Transverse colon (tissue), 4 donors: ENCODE measurements around the gene CCDC34. TPM values are rescaled to one million over a fixed set of nuclear protein-coding genes. Genes with fewer than 3 reads are reported as not detected.

Experiments
- DNase-seq: peaks from one replicate; pipeline ENCODE4 v3.0.0-alpha.2; 2019
- H3K27ac ChIP-seq, 4 donors: fragments of 200-600 bp; sonication (generic); 2 replicates each; pipeline ENCODE4 v1.5.1; 2016 to 2018; ENCODE audit warnings: inconsistent platforms in 4 of 4
- H3K27me3 ChIP-seq: fragments of 200-600 bp; sonication (generic); 2 replicates; pipeline ENCODE4 v1.5.1; 2017; ENCODE audit warnings: inconsistent platforms
- H3K36me3 ChIP-seq, 4 donors: fragments of 200-600 bp; sonication (generic); 2 replicates each; pipeline ENCODE4 v1.5.1; 2017 to 2019; ENCODE audit warnings: inconsistent platforms in 4 of 4
- H3K4me1 ChIP-seq, 4 donors: fragments of 200-600 bp; sonication (generic); 2 replicates each; pipeline ENCODE4 v1.5.1; 2017 to 2020; ENCODE audit warnings: inconsistent platforms in 4 of 4
- H3K4me3 ChIP-seq, 4 donors: fragments of 200-600 bp; sonication (generic); 1 replicate in 1 of 4; 2 replicates in 3 of 4; pipeline versions ENCODE4 v1.5.1 to v1.6.1; 2017 to 2019; ENCODE audit warnings: inconsistent platforms in 4 of 4
- H3K9me3 ChIP-seq, 2 donors: fragments of 200-600 bp; sonication (generic); 2 replicates each; pipeline ENCODE4 v1.5.1; 2017 to 2019; ENCODE audit warnings: inconsistent platforms in 2 of 2
- EP300 ChIP-seq: sonication (generic); formaldehyde crosslinking; IDR thresholded peaks from one replicate; pipeline ENCODE4 v1.6.1; 2017; ENCODE audit warnings: antibody characterized with exemption, low read depth
- POLR2A ChIP-seq: fragments of 450-650 bp; IDR thresholded peaks from one replicate; pipeline ENCODE4 v1.6.1; 2016; ENCODE audit warnings: antibody characterized with exemption, mild to moderate bottlenecking, moderate library complexity
- POLR2AphosphoS5 ChIP-seq, 3 donors: sonication (generic); formaldehyde crosslinking; IDR thresholded peaks; one replicate each; pipeline ENCODE4 v1.6.1; 2016; ENCODE audit warnings: antibody characterized with exemption in 3 of 3
- WGBS, 2 donors: methylation state at CpG; one replicate each; pipeline ENCODE4 v1.1.5; 2018; ENCODE audit warnings: low coverage in 1 of 2; 5-methylcytosine and 5-hydroxymethylcytosine counted together
- in situ Hi-C, 4 donors: fragments of 200-750 bp; cut with MboI; loops; one replicate each; pipeline versions ENCODE4 v1.15.0 to v1.15.1; 2017; ENCODE audit warnings: low sequenced_read_pairs in 3 of 4, low pct_ligation_motif_present in 1 of 4, low pct_unique_long_range_greater_than_20kb in 1 of 4
- intact Hi-C: fragments of 100-400 bp; cut with DNase I; formaldehyde crosslinking; loops from one replicate; pipeline ENCODE4 v1.15.1; 2023; ENCODE audit warnings: low total_unique reads
- total RNA-seq, 4 donors: library from RNA; depleted of rRNA; stranded (reverse); fragments of >200 nt; gene quantifications; one replicate each; pipeline ENCODE4 v1.1.0, GENCODE V29; 2016
- TF ChIP-seq, protein P1 (sequence below), 5 experiments: fragments of 200-600 bp in 3 of 5; fragments of 450-650 bp in 2 of 5; sonication (generic) in 3 of 5; IDR thresholded peaks; 1 replicate in 2 of 5; 2 replicates in 3 of 5; pipeline ENCODE4 v1.5.1; 2016 to 2017; ENCODE audit warnings: antibody characterized with exemption in 5 of 5, inconsistent platforms in 3 of 5, mild to moderate bottlenecking in 2 of 5, moderate library complexity in 1 of 5

CCDC34 gene
- total RNA-seq, 4 donors from 2014 or later, result 0.40 to 6.8 (median 5.6) TPM; not detected in 1

GRCh38 chr11:27296497-27296896, 66.5 kb downstream of the CCDC34 start:
- H3K4me3 ChIP-seq, result no peak overlapping the region
- 40 to 53% methylated on average over 1 to 3 of the region's 3 CpGs for WGBS, 2 donors
- no peak for DNase-seq
- H3K27me3 ChIP-seq, result no peaks in the 10 kb centered on the region
- H3K4me1 ChIP-seq, result peaks cover 4 to 47% (median 26%) of the 10 kb centered on the region in 4 donors
- TF ChIP-seq, protein P1, sequence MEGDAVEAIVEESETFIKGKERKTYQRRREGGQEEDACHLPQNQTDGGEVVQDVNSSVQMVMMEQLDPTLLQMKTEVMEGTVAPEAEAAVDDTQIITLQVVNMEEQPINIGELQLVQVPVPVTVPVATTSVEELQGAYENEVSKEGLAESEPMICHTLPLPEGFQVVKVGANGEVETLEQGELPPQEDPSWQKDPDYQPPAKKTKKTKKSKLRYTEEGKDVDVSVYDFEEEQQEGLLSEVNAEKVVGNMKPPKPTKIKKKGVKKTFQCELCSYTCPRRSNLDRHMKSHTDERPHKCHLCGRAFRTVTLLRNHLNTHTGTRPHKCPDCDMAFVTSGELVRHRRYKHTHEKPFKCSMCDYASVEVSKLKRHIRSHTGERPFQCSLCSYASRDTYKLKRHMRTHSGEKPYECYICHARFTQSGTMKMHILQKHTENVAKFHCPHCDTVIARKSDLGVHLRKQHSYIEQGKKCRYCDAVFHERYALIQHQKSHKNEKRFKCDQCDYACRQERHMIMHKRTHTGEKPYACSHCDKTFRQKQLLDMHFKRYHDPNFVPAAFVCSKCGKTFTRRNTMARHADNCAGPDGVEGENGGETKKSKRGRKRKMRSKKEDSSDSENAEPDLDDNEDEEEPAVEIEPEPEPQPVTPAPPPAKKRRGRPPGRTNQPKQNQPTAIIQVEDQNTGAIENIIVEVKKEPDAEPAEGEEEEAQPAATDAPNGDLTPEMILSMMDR (IDR thresholded peaks at IDR 0.05), result peak; percentile 61 to 76 (median 71)
- no peak for TF ChIP-seq POLR2AphosphoS5 (IDR thresholded peaks at IDR 0.05)
- no peaks in the 10 kb centered on the region for H3K36me3 ChIP-seq
- in situ Hi-C loops (loop anchor here in 2 of 4 donors (5.0 to 10.0 kb wide), 2 partner anchors 109 to 112 kb away; no protein-coding TSS in a partner anchor), intact Hi-C loops (no loop called here)
- H3K9me3 ChIP-seq, result no peaks in the 10 kb centered on the region
- peak overlapping the region in 1 of 4 donors; percentile 26 for H3K27ac ChIP-seq

GRCh38 chr11:27295928-27296327, 67.1 kb downstream of the CCDC34 start:
- no peak overlapping the region for H3K4me3 ChIP-seq
- intact Hi-C loops (no loop called here), in situ Hi-C loops (loop anchor here in 2 of 4 donors (5.0 to 10.0 kb wide), 2 partner anchors 109 to 111 kb away; no protein-coding TSS in a partner anchor)
- DNase-seq, result no peak
- H3K27ac ChIP-seq, result peak overlapping the region in 2 of 4 donors; percentile 26 to 78
- H3K4me1 ChIP-seq, result peaks cover 4 to 51% (median 27%) of the 10 kb centered on the region in 4 donors
- no peak for TF ChIP-seq POLR2A
- TF ChIP-seq, protein P1 (IDR thresholded peaks at IDR 0.05), result no peak
- TF ChIP-seq POLR2AphosphoS5 (IDR thresholded peaks at IDR 0.05), result no peak
- H3K36me3 ChIP-seq, result no peaks in the 10 kb centered on the region
- H3K9me3 ChIP-seq, result no peaks in the 10 kb centered on the region
- 79 to 90% methylated on average over 1 of the region's 1 CpG for WGBS, 2 donors
- no peaks in the 10 kb centered on the region for H3K27me3 ChIP-seq

- no peaks in the 10 kb centered on the region for H3K27me3 ChIP-seq
- H3K27ac ChIP-seq, result peak overlapping the region; percentile 68 to 78 (median 76)
- in situ Hi-C loops, result loop anchor here in 2 of 4 donors (5.0 to 10.0 kb wide), 2 partner anchors 107 to 110 kb away; no protein-coding TSS in a partner anchor
- TF ChIP-seq POLR2A, result no peak
- peak in 1 of 3 donors; percentile 33 for TF ChIP-seq POLR2AphosphoS5 (IDR thresholded peaks at IDR 0.05)
- 41 to 58% methylated on average over 4 of the region's 4 CpGs for WGBS, 2 donors
- no peaks in the 10 kb centered on the region for H3K9me3 ChIP-seq
- no peak overlapping the region for H3K4me3 ChIP-seq
- peak; percentile 17 for DNase-seq
- H3K4me1 ChIP-seq, result peaks cover 4 to 55% (median 27%) of the 10 kb centered on the region in 4 donors
- intact Hi-C loops, result no loop called here
- H3K36me3 ChIP-seq, result no peaks in the 10 kb centered on the region
These were observed 68.4 kb downstream of the CCDC34 start for GRCh38 chr11:27294654-27295053.

DNA sequence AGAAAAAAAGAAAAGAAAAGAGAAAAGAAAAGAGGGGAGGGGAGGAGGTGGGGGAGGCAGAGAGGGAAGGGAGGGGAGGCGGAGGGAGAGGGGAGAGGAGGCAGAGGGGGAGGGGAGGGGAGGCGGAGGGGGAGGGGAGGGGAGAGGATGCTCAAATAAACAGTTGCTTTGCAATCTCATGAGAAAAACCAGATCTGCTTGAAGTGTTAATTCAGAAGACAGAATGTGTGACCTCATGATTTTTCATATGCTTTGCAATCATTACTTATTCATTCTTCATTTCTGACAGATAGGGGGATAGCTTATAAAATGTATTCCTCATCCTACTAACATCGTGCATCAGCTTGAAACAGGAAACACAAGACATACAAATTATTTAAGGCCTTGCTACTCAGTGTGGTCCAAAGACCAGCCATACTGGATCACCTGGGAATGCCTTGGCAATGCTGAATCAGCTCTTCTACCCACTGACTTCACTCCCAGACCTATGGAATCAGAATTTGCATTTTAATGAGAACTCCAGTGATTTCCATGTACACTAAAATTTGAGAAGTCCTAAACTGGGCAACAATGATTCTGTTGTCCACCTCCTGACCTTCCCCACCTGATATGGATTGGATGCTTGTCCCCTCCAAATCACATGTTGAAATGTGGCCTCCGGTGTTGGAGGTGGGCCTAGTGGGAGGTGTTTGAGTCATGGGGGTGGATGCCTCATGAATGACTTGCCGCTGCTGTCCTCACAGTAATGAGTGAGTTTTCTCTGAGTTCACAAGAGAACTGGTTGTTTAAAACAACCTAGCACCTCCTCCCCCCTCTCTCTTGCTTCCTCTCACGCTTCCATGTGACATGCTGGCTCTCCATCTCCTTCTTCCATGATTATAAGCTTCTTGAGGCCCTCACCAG, 69.2 kb downstream of the CCDC34 start:
- TF ChIP-seq EP300, result no peak
- TF ChIP-seq POLR2AphosphoS5 (IDR thresholded peaks at IDR 0.05), result no peak
- TF ChIP-seq, protein P1 (IDR thresholded peaks at IDR 0.05), result no peak
- TF ChIP-seq POLR2A, result no peak
- Histone ChIP-seq H3K27me3 (no peaks in the 10 kb centered on the region), H3K9me3 (no peaks in the 10 kb centered on the region), H3K4me3 (no peak overlapping the region), H3K4me1 (peaks cover 4 to 55% (median 27%) of the 10 kb centered on the region in 4 donors), H3K27ac (peak overlapping the region; percentile 68 to 78 (median 76)), H3K36me3 (no peaks in the 10 kb centered on the region)
- 56 to 83% methylated on average over 4 to 6 of the region's 6 CpGs for WGBS, 2 donors
- intact Hi-C loops (no loop called here), in situ Hi-C loops (loop anchor here in 1 of 4 donors (10.0 kb wide), 1 partner anchor 109 kb away; no protein-coding TSS in a partner anchor)
- DNase-seq, result no peak
